SK-N-SH treated with all-trans-retinoic acid at 6 μM for 48 hours (cell line): Measurements from ENCODE around the gene TWF2.

Experiments used
- ISL1 ChIP-seq: fragments of 250-450 bp; sonication (Bioruptor Pico); IDR thresholded peaks from 2 replicates; pipeline ENCODE4 v2.1.2; 2022; ENCODE audit warnings: mild to moderate bottlenecking, moderate library complexity
- ZC3H10 ChIP-seq: fragments of 250-450 bp; sonication (Bioruptor Pico); IDR thresholded peaks from 2 replicates; pipeline ENCODE4 v1.5.1; 2021; ENCODE audit warnings: mild to moderate bottlenecking, moderate library complexity
- ZFP30 ChIP-seq: fragments of 450-650 bp; formaldehyde crosslinking; IDR thresholded peaks from 2 replicates; pipeline ENCODE4 v1.5.0; 2022; ENCODE audit warnings: mild to moderate bottlenecking, moderate library complexity
- TF ChIP-seq, protein P1 (sequence below): fragments of 250-450 bp; sonication (Bioruptor Pico); IDR thresholded peaks from 2 replicates; pipeline ENCODE4 v1.5.1; 2020; ENCODE audit warnings: low read depth, mild to moderate bottlenecking, moderate library complexity

DNA sequence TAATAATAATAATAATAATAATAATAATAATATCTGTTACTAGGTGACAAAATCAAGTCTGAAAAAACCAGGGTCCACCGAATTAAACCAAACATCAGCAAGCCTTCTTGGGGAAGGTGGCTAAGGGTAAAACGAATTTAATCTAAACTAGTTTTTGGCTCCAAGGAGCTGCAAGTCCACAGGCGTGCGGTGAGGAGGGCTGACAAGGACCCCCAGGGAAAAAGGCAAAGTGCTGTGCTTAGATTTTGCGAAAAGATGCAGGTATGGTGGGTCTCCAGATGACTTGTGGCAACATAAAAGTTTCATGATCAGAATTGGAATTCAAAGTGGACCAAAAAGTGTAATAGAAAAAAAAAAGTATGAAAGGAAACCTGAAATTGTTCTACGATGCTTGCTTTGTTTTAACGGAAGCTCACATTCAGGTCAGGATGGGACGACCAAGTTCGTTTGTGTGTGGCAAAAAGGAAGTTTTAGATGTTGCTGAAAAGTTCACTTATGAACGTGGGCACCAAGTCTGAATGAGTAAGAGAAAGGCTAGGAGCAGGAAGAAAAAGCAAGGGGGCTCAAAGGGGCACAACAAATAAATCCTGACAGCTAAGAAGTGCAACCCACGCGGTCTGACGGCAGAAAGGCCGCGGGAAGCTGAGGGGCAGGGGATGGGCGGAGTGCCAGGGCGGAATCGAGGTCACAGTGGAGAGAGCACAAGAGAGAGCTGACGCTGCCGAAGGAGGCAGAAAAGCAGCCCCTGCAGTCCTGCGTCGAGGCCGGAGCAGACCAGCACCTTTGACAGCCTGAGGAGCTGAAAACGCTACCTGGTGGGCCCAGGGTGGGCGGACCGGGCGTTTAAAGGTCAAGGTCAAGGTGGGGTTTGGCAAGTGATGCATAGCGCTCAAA lies 38.4 kb upstream of the TWF2 start:
- TF ChIP-seq, protein P1, sequence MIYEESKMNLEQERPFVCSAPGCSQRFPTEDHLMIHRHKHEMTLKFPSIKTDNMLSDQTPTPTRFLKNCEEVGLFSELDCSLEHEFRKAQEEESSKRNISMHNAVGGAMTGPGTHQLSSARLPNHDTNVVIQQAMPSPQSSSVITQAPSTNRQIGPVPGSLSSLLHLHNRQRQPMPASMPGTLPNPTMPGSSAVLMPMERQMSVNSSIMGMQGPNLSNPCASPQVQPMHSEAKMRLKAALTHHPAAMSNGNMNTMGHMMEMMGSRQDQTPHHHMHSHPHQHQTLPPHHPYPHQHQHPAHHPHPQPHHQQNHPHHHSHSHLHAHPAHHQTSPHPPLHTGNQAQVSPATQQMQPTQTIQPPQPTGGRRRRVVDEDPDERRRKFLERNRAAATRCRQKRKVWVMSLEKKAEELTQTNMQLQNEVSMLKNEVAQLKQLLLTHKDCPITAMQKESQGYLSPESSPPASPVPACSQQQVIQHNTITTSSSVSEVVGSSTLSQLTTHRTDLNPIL (CRISPR knock-in tag): no peak
- TF ChIP-seq ISL1 (CRISPR knock-in tag) (no peak), ZFP30 (CRISPR knock-in tag) (no peak), ZC3H10 (CRISPR knock-in tag) (no peak)
